GM19025 (cell line): ENCODE measurements around the gene HYAL3.

Experiments
- ATAC-seq: cut with Tn5 transposase; IDR thresholded peaks from one replicate; pipeline ENCODE4 v1.9.1; 2021; ENCODE audit warnings: mild to moderate bottlenecking, low read depth, moderate library complexity; ENCODE audit not compliant: unreplicated experiment

HYAL3 gene

GRCh38 chr3:50298836-50299637 lies at the start of gene HYAL3, which contains the start of gene NAA80:
HYAL3 (minus strand) TSS chr3:50299405; CDS start chr3:50295602, 3,803 bp downstream.
NAA80 (minus strand) TSS chr3:50299405; CDS start chr3:50297463, 1,942 bp downstream.
- ATAC-seq, result peak; percentile 89

DNA sequence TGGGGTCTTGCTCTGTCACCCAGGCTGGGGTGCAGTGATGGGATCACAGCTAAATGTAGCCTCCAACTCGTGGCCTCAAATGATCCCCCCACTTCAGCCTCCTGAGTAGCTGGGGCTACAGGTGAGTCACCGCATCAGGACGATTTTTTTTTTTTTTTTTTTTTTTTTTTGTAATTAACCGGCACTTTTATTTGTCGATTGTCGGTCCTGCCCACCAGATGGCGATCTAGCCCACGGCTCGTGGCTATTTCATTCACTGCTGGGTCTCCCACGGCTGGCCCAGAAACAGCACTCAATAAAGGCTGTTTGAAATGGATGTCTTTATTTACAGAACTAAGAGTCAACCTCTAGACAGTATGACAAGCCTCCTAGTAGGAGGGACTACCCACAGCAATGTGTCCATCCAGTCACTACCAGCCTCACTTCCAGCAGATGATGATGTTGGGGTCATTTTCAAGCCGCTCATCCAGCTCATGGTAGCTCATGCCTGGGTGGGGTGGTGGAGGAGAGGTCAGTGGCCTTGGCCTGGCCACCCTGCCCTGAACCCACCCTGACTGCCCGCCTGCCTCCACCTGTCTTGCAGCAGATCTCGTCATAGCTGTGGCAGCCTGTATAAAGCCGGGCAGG lies 48.1 kb upstream of the HYAL3 start:
- ATAC-seq, result no peak

- no peak for ATAC-seq
Measured at GRCh38 chr3:50345586-50346234, 46.5 kb upstream of the HYAL3 start, which contains the start of gene ZMYND10. ZMYND10 (minus strand) TSS chr3:50345732; CDS start chr3:50345579, 153 bp downstream.

DNA sequence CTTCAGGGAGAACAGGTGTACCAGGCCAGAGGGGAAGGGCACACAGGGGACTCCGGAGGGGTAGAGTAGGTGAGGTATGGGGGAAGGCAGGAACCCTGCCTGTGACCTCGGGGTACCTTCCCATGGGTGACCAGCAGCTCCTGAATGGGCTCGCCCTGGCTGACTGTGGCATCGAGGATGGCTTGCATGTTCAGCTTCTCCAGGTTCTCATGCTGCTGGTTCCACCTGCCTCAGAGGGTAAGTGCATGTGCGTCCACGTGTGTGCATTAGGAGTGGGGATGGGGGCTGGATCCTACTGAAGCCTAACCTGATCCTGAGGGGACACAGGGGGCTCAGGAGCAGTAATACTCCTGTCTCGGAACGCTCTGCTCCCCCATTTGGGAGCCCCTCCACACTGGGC lies 45.8 kb upstream of the HYAL3 start:
- ATAC-seq, result no peak

GRCh38 chr3:50342813-50343633 lies 43.8 kb upstream of the HYAL3 start:
- no peak for ATAC-seq

DNA sequence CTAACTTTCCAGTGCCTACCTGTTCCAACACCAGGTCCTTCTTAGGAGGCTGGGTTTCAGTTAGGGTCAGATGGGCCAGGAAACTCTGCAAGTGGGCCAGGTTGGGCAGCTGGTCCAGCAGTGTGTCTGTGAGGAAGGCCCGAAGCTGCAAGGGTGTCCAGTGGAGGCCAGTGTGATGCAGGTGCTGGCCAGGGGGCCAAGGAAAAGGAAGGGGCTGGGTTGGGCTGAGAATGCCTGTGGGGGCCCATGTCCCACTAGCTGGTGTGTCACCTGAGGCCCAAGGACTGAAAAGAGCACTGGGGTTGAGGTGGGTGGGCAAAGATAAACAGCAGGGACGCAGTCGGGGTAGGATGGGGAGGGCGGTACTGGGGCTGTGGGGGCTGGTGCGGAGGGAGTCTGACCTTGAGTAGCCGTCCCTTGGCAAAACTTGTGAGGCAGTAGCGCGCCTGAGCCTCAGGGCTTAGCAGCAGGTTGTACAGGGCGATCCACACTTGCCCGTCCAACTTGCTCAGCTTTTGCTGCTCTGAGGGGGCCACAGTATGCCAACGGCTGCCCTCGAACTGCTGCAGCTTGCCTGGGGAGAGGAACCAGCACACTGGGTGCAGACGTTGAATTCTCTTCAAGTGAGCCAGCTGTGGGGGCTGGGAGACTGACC lies 42.9 kb upstream of the HYAL3 start:
- no peak for ATAC-seq

- no peak for ATAC-seq
Measured at GRCh38 chr3:50341537-50341936, 42.3 kb upstream of the HYAL3 start.

DNA sequence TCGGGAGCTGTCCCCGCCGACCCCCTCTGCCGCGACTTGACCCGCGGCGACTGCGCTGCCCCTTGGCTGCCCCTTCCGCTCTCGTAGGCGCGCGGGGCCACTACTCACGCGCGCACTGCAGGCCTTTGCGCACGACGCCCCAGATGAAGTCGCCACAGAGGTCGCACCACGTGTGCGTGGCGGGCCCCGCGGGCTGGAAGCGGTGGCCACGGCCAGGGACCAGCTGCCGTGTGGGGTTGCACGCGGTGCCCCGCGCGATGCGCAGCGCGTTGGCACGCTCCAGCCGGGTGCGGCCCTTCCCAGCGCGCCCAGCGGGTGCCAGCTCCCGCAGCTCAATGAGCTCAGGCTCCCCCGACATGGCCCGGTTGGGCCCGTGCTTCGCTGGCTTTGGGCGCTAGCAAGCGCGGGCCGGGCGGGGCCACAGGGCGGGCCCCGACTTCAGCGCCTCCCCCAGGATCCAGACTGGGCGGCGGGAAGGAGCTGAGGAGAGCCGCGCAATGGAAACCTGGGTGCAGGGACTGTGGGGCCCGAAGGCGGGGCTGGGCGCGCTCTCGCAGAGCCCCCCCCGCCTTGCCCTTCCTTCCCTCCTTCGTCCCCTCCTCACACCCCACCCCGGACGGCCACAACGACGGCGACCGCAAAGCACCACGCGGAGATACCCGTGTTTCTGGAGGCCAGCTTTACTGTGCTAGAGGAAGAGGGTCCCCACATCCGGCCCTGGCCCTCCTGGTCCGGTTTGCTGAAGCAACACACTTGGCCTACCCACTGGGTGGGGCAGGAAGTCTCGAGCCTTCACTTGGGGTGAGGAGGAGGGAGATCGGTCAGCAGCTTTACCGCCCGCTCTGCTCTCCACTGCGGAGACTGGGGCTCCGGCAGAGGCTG lies 41.5 kb upstream of the HYAL3 start, which contains the start of gene RASSF1:
RASSF1 (minus strand) TSS at position 389 of the 882 bp plus-strand sequence; CDS start at position 358, 31 bp downstream.
- peak; percentile 20 for ATAC-seq

- no peak for ATAC-seq
Measured at GRCh38 chr3:50340147-50340447, 40.9 kb upstream of the HYAL3 start.

DNA sequence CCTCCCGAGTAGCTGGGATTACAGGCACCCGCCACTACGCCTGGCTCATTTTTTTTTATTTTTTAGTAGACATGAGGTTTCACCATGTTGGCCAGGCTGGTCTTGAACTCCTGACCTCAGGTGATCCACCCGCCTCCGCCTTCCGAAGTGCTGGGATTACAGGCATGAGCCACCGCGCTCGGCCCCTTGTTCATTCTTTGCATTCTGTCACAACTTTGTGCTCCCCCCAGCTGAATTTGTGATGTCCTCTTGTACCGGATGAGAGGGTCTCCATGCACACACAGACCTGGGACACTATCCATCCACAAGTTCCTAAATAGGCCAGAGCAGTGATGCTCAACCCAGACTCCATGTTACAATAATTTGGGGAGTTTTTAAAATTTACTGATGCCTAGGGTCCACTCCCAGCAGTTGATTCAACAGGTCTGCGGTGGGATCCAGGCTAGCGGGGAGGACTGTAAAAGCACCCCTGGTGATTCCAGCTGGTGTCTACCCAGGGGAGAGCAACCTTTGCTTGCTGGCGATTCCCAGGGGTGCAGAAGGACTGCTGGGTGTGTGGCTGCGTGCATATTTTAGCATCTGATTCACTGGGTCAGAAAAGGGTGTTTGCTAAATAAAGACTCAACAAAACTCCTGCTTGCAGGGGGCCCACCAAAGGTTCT lies 40.4 kb upstream of the HYAL3 start:
- no peak for ATAC-seq

DNA sequence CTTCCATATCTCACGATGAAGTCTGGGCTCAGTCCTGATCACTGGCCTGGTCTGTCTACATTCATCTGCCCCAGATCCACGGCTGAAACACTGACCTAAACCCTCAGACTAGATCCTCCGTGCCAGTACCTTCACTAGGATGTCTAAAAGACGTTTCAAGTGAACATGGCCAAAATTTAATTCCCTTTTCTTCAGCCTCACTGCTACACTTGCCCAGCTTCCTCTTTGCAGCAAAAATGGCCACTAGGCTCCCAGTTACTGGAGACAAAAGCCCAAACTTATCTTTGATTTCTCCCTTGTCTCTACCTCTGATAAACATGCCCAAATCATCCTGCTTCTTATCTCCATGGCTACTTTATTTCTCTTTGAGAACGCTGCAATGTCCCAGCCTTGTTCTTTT lies 39.8 kb upstream of the HYAL3 start:
- no peak for ATAC-seq

- ATAC-seq, result peak; percentile 61
Measured at GRCh38 chr3:50337175-50337861, 38.1 kb upstream of the HYAL3 start.

GRCh38 chr3:50336452-50337174 lies 37.4 kb upstream of the HYAL3 start:
- ATAC-seq, result peak; percentile 33

- no peak for ATAC-seq
Measured at GRCh38 chr3:50334339-50335075, 35.3 kb upstream of the HYAL3 start.

GRCh38 chr3:50333744-50334328 lies 34.6 kb upstream of the HYAL3 start:
- no peak for ATAC-seq

GRCh38 chr3:50331364-50331907 lies 32.2 kb upstream of the HYAL3 start:
- ATAC-seq, result no peak
